ENCODE data around the gene HLA-DQA2.
"Not testable (repeated sequence)": the region's sequence is repeated elsewhere in the genome, so short reads cannot be mapped to it uniquely, and the experiment has no call there.

HLA-DQA2 gene

GRCh38 chr6:32779036-32779435 is 37.8 kb downstream of the HLA-DQA2 start:
- DNase-seq (ENCODE audit: low read depth in 2 of 2): no peak

- not testable (repeated sequence) for DNase-seq (ENCODE audit: low read depth in 2 of 2)
These were observed 41.7 kb downstream of the HLA-DQA2 start for GRCh38 chr6:32782923-32783322.

GRCh38 chr6:32785781-32786533 is 44.8 kb downstream of the HLA-DQA2 start:
- DNase-seq (ENCODE audit: low read depth in 2 of 2): peak in 1 of 2 donors; percentile 11

- no peak for DNase-seq (ENCODE audit: low read depth in 2 of 2)
These were observed 49.1 kb downstream of the HLA-DQA2 start for GRCh38 chr6:32790306-32790705.

GRCh38 chr6:32792901-32793435 is 51.8 kb downstream of the HLA-DQA2 start:
- no peak for DNase-seq (ENCODE audit: low read depth in 2 of 2)

GRCh38 chr6:32794510-32794909 is 53.3 kb downstream of the HLA-DQA2 start:
- DNase-seq (ENCODE audit: low read depth in 2 of 2): no peak
